B cell (primary cell): ENCODE measurements around the gene TRPM8.

Experiments
- CTCF ChIP-seq: fragments of 200-600 bp; IDR thresholded peaks from one replicate; pipeline ENCODE4 v1.8.0; 2022; ENCODE audit warnings: antibody characterized with exemption, mild to moderate bottlenecking
- EZH2 ChIP-seq: IDR thresholded peaks from 2 replicates; pipeline ENCODE4 v1.6.1; 2012; ENCODE audit warnings: borderline replicate concordance, low read depth, mild to moderate bottlenecking, moderate library complexity, low read length; ENCODE audit not compliant: insufficient read depth, poor library complexity, severe bottlenecking

DNA sequence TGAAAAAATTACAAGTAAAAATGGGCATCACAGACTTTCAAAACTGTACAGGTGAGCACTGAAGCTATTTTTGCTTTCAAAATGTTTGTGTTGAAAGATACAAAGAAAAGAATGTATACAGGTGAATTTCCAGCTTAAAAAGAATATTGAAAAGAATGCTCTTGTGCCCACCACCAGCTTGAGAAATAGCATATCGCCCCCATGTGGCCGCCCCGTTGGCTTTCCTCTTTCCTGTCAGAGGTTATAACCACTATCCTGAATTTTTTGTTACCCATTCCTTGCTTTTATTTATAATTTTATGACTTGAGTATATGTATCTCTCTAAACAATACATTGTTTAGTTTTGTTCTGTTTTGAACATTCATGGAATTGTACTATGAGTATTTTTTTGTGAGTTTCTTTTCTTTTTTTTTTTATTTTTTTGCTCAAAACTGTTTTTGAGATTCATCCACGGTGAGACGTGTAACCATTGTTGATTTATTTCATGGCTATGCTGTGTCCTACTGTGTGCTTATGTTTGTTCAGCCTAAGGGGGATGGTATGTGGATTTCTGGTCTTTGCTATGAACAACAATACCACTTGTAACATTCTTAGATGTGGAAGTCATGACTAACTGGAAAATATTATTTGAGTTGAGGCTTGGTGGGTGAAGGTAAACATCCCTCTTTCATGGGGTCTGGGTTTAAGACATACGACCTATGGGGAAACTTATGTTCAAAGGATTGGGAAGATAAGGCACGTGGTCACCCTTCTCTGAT is 11.6 kb downstream of the TRPM8 start:
- peak; percentile 17 for TF ChIP-seq CTCF
- no peak for TF ChIP-seq EZH2
